ENCODE data around the gene PROKR1.
"Not testable (repeated sequence)": the region's sequence is repeated elsewhere in the genome, so short reads cannot be mapped to it uniquely, and the experiment has no call there.

Gene PROKR1

DNA sequence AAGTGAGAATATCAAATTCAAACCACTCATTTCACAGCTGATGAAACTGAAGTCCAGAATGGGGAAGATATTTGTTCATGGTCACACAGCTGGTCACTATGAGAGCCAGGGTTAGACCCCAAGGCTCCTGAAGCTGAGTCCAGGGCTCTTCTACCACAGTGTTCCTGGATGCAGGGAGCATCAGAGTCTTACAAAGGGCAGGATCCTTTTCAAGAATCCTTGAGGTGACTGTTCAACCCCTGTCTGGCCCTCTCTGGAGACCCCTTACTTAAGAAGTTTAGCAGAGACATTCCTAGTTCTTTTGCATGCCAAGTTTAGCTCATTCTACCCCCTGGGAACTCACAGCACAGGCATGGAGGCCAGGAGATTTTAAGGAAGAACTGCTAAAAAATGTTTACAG, 15.7 kb downstream of the PROKR1 start:
- no peak for DNase-seq

DNA sequence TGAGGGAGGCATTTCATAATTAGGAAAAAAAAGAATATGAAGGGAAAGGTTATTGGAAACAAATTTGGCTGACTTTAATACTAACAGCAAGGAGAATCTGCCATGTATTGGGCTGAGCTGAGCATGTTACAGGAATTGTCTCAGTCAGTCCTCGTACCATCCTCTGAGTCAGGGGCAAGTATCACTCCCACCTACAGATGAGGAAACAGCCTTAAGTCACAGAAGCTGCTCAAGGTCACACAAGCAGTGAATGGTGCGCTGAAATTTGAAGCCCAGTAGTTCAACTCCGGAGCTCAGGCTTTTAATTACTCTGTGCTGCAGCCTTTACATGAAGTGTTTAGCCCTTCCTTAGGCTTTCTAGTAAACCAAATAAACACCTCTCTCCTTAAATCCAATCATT, 17.3 kb downstream of the PROKR1 start:
- DNase-seq: no peak

DNA sequence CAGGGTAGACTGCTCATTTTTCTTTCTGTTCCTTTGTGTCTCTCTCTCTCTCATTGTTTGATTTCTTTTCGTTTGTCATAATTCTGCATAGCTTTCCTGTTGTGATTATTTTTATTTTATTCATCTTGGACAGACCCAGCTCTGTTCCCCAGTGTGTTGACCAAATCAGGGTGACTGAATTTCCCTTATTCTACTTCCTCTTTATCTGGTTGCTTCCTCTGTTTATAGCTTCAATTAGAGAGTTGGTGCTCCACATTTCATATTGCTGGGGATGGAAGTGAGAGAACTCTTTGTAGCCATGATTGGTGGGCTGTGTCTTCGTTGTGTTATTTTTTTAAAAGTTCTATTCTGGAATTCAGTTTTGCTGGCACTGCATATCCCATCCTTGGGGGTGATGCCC, 19.1 kb downstream of the PROKR1 start:
- no peak for DNase-seq

DNA sequence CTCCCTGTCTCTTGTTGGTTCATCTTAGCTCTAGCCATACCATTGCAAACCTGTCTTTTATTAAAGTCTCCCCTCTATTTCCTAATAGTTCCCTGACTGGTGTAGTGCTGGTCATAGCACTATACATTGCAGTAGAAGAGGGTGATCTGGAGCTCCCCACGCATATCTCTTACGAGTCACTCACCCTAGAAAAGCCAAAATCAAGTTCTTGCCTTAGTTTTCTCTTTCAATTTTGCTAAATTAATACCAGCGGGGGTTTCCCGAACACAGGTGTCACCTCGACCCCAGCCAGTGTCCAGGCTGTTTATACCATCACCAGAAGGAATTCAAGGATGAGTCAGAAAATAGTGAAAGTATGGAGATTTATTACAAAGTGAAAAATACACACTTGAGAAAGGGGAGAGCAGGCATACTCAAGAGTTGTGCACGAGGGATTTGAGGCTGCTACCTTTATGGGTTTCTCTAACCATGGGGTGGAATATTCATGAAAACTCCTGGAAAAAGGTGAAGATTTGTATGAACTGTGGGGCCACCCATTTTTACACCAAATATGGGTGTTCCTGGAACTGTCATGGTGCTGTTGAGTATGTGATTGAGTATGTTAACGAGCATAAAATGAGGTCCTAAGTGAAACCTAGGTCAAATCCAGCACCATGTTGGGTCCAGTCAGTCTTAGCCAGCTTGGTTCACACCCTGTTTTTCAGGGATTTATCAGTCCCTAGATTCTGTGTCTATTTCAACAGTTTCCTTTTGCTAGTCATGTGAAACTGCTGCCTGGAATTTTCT, 20.2 kb downstream of the PROKR1 start:
- no peak for DNase-seq

DNA sequence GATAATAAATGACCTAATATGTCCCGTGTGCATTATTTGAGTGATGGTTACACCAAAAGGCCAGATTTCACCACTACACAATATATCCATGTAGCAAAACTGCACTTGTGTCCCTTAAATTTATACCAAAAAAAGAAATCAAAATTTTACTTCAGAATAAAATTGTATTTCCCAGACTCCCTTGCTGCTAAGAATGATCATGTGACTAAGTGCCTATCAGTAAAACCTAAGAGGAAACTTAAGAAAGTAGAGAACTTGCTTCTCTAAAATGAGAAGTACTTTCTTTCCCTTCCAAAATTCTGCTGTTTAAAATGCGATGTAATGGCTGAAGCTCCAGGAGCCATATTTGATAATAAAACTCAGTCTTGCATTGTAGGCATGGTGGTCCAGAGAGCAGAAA, 24.0 kb downstream of the PROKR1 start:
- DNase-seq: no peak

GRCh38 chr2:68669651-68670050, 26.3 kb downstream of the PROKR1 start:
- DNase-seq: no peak

GRCh38 chr2:68671961-68672360, 28.6 kb downstream of the PROKR1 start:
- DNase-seq: no peak

DNA sequence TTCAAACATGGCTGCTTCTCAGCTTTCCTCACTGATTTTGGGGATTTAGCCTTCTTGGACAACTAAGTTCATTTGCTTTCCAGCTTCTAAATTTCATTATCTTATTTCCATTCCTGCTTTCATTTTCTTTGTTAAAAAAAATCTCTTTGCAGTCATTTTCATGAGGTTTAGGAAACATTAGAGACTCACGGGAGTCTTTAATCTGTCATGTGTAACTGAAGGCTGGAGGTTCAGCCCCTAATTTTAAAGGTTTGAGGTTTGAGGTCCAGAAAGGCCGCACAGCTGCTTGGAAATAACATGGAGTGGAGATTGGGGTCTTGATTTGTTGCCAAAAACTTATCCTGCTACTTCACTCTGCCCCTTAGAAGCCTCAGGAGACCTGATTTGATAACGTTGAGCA, 30.3 kb downstream of the PROKR1 start:
- DNase-seq: no peak

DNA sequence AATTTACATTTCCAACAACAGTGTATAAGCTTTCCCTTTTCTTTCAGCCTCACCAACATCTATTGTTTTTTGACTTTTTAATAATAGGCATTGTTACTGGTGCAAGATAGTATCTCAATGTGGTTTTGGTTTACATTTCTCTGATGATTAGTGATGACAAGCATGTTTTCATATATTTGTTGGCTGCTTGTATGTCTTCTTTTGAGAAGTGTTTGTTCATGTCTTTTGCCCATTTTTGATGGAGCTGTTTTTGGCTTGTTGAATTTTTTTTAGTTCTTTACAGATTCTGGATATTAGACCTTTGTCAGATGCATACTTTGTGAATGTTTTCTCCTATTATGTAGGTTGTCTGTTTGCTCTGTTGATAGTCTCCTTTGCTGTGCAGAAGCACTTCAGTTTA, 32.1 kb downstream of the PROKR1 start:
- DNase-seq: no peak

DNA sequence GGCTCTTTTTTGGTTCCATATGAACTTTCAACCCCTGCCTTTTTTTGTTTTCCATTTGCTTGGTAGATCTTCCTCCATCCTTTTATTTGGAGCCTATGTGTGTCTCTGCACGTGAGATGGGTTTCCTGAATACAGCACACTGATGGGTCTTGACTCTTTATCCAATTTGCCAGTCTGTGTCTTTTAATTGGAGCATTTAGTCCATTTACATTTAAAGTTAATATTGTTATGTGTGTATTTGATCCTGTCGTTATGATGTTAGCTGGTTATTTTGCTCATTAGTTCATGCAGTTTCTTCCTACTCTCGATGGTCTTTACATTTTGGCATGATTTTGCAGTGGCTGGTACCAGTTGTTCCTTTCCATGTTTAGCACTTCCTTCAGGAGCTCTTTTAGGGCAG, 34.5 kb downstream of the PROKR1 start:
- not testable (repeated sequence) for DNase-seq

GRCh38 chr2:68679166-68679916, 36.0 kb downstream of the PROKR1 start:
- not testable (repeated sequence) for DNase-seq

DNA sequence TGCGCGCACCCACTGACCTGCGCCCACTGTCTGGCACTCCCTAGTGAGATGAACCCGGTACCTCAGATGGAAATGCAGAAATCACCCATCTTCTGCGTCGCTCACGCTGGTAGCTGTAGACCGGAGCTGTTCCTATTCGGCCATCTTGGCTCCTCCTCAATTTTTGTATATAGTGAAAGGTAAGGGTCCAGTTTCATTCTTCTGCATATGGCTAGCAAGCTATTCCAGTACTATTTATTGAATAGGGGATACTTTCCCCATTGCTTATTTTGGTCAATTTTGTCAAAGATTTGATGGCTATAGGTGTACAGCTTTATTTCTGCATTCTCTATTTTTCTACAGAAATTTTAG, 36.5 kb downstream of the PROKR1 start:
- not testable (repeated sequence) for DNase-seq

- DNase-seq: no peak
Measured at GRCh38 chr2:68684197-68684596, 40.8 kb downstream of the PROKR1 start.

DNA sequence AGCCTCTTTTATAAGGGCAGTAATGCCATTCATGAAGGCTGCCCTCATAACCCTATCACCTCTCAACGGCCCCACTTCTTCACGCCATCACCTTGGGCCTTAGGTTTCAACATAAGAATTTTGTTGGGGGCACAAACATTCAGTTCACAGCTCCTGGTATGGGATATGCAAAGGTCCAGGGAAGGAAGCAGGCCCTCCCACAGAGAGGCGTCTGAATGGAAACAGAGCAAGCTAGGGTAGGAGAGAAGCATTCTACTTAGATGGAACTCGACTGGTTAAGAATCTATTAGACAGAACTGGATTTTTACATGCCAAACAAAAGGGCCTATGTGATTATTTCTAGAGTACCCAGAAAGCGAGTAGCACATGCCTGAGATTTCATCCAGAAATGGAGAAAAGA, 42.8 kb downstream of the PROKR1 start:
- no peak for DNase-seq

GRCh38 chr2:68687018-68687417, 43.6 kb downstream of the PROKR1 start:
- DNase-seq: no peak

DNA sequence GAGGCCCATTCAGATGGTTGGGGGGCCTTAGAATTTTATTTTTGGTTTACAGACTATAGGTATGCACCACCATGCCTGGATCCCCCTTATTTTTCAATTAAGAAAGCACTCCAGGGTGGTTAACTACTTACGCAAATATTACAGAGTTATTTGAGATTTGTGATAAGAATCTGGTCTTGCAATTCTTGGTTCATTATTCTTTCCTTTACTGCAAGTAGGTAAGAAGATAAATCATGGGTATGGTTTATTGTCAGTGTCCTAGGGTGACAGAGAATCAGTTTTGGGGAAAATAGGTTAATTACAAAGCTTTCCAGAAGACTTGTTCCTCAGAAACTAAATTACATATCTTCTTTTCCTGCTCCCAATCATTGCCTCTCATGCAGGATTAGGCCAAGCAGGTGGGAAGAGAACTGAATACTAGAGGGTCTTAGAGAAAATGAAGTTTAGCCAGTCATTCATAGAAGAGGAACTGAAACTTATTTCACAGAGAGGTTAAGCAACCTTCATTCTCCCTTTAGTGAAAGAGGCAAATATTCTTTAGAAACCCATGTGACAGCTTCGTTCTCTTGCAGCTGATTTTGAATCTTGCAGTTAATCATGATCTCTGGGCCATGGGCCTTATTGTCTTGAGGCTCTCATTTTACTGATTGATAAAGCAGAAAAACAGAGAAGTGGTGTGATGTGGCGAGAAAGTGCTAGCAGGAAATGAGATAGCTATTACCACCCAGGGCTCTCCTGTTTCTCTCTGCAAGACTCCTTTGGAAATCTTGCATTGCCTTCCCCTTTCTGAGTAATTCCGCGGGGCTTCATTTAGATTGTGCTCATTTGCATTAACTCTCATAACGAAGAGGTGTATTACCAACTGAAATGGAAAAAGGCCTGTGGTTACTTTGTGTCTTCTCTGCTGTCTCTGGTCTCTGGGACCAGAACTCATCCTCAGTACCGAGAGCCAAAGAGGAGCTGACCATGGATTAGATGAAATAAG, 46.5 kb downstream of the PROKR1 start:
- DNase-seq: no peak

DNA sequence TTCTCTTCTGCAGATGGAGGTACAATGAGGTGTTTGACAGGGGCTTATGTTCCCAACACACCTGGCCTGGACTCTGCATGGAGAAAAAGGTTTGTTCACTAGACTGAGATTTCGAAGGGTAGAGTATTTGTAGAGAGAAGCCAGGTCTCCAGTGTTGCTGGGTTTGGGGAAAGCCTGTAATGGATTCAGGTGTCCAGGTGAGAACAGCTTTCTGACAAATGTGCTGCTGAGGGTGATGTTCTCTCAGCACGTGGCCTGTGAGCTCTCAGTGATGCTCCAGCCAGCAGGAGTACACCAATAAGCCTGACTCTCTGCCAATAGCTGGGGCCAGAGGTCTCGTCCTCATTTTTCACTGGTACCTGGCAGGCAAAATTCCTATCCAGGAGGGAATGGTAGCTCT, 47.5 kb downstream of the PROKR1 start:
- DNase-seq: no peak

- DNase-seq: no peak
Measured at GRCh38 chr2:68692511-68692910, 49.1 kb downstream of the PROKR1 start.

GRCh38 chr2:68693951-68694350, 50.6 kb downstream of the PROKR1 start:
- DNase-seq: no peak

DNA sequence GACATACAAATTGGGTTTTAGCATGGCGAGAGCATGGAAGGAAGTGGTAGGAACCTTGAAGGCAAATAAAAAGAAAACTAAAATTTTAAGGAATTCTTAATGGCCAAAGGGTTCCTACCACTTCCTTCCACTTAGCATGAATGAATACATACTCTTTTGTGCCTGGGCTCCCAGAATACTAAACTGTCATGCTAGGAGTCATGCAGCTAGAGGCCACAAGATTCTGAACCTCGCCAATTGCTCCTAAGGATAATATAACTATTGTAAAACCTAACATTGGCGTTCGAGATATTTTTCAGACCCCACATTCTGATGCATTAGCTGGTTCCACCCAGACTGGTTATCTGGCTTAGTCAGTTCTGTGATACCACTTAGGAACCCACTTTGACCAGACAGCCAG, 52.6 kb downstream of the PROKR1 start:
- DNase-seq: no peak

GRCh38 chr2:68696554-68696953, 53.2 kb downstream of the PROKR1 start:
- no peak for DNase-seq

- no peak for DNase-seq
Measured at GRCh38 chr2:68698567-68699377, 55.4 kb downstream of the PROKR1 start.

DNA sequence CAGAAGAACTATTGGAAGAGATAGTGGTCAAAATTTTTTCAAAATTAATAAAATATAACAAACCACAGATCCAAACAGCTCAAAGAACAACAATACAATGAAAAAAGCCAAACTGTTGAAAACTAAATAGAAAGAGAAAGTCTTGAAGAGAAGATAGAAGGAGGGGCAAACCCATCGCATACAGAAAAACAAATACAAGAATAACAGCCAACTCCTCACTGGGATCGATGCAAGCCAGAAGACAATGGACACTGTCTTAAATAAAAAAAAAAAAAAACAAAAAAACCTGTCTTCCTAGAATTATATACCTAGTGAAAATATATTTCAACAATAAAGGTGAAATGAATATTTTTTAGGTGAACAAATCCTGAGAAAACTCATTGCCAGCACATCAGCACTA, 57.2 kb downstream of the PROKR1 start:
- DNase-seq: no peak

Measured in fibroblast of skin of right quadriceps (primary cell).